ENCODE results near the gene GCN1.

The GCN1 gene

GRCh38 chr12:120172053-120172452, 22.5 kb downstream of the GCN1 start:
- no peak for DNase-seq

GRCh38 chr12:120170631-120171030, 23.9 kb downstream of the GCN1 start:
- DNase-seq = no peak

GRCh38 chr12:120169946-120170345, 24.6 kb downstream of the GCN1 start:
- DNase-seq = no peak

- DNase-seq = no peak
These were observed 26.2 kb downstream of the GCN1 start for GRCh38 chr12:120168337-120168736.

GRCh38 chr12:120167529-120168095, 26.9 kb downstream of the GCN1 start:
- DNase-seq = no peak

- no peak for DNase-seq
These were observed 30.2 kb downstream of the GCN1 start for GRCh38 chr12:120164293-120164692.

- no peak for DNase-seq
These were observed 31.8 kb downstream of the GCN1 start for GRCh38 chr12:120162763-120163162.

- DNase-seq = no peak
These were observed 32.7 kb downstream of the GCN1 start for GRCh38 chr12:120161852-120162251.

- DNase-seq = no peak
These were observed 34.8 kb downstream of the GCN1 start for GRCh38 chr12:120159509-120160237.

- no peak for DNase-seq
These were observed 36.2 kb downstream of the GCN1 start for GRCh38 chr12:120158351-120158750.

- no peak for DNase-seq
These were observed 36.8 kb downstream of the GCN1 start for GRCh38 chr12:120157678-120158077.

- no peak for DNase-seq
These were observed 37.9 kb downstream of the GCN1 start for GRCh38 chr12:120156315-120157259.

GRCh38 chr12:120155072-120155471, 39.4 kb downstream of the GCN1 start:
- DNase-seq = no peak

- no peak for DNase-seq
These were observed 43.5 kb downstream of the GCN1 start for GRCh38 chr12:120150919-120151525.

GRCh38 chr12:120148011-120148410, 46.5 kb downstream of the GCN1 start:
- no peak for DNase-seq

GRCh38 chr12:120145164-120145563, 49.4 kb downstream of the GCN1 start:
- no peak for DNase-seq

GRCh38 chr12:120144215-120144614, 50.3 kb downstream of the GCN1 start:
- no peak for DNase-seq

GRCh38 chr12:120142231-120142877, 52.2 kb downstream of the GCN1 start:
- no peak for DNase-seq

- no peak for DNase-seq
These were observed 53.2 kb downstream of the GCN1 start for GRCh38 chr12:120141336-120141735.

GRCh38 chr12:120140603-120141002, 53.9 kb downstream of the GCN1 start:
- no peak for DNase-seq

- no peak for DNase-seq
These were observed 54.6 kb downstream of the GCN1 start for GRCh38 chr12:120139958-120140357.

- DNase-seq = no peak
These were observed 56.1 kb downstream of the GCN1 start for GRCh38 chr12:120138366-120138765.

- DNase-seq = no peak
These were observed 56.7 kb downstream of the GCN1 start for GRCh38 chr12:120137833-120138232.

Measured in activated T-cell treated with anti-CD3 and anti-CD28 coated beads, Interleukin-2, amount 50 U/mL, for 1 hour (primary cell).